A549 (cell line): ENCODE data around the gene PSMB11. TPM values are rescaled to one million over a fixed set of nuclear protein-coding genes. Genes with fewer than 3 reads are reported as not detected.

Source experiments
- ATAC-seq, 2 experiments: fragments of 200-7000 bp in 1 of 2; fragments of >200 bp in 1 of 2; cut with Nextera tagmentation in 1 of 2; cut with Tn5 transposase in 1 of 2; 3 replicates each; pipeline versions ENCODE4 v1.8.0 to v1.9.1; 2018 to 2020; ENCODE audit warnings: mild to moderate bottlenecking in 1 of 2, moderate library complexity in 1 of 2
- CTCF ChIA-PET: fragments of 300-600 bp; sonication (Branson Sonifier 250); formaldehyde crosslinking; extraction: SDS; loops from one replicate; lab custom pipeline; 2021; ENCODE audit warnings: antibody characterized with exemption, inconsistent platforms; lab: Yijun Ruan, JAX
- POLR2A ChIA-PET: fragments of 350-600 bp; formaldehyde crosslinking; extraction: SDS; loops from one replicate; lab custom pipeline; 2021; ENCODE audit warnings: antibody characterized with exemption, inconsistent platforms; lab: Yijun Ruan, JAX
- DNase-seq, 2 experiments: peaks; one replicate each; pipeline versions ENCODE4 v3.0.0 to v3.0.0-alpha.2; 2011 to 2016; ENCODE audit warnings: low read depth in 1 of 2, low spot score in 1 of 2
- FAIRE-seq: peaks from 2 replicates; lab custom pipeline; 2011; peaks lifted over from hg19 to GRCh38; lab: Jason Lieb, UNC
- H3K27ac ChIP-seq, 2 experiments: fragments of >200 bp; sonication (Bioruptor Twin); formaldehyde crosslinking; 3 replicates each; pipeline ENCODE4 v1.5.1; 2016 to 2017
- H3K4me1 ChIP-seq: fragments of >200 bp; sonication (Bioruptor Twin); formaldehyde crosslinking; 3 replicates; pipeline ENCODE4 v1.6.1; 2016
- H3K4me2 ChIP-seq: fragments of >200 bp; sonication (Bioruptor Twin); formaldehyde crosslinking; 3 replicates; pipeline ENCODE4 v1.6.1; 2016
- H3K4me3 ChIP-seq: fragments of >200 bp; sonication (Bioruptor Twin); formaldehyde crosslinking; 3 replicates; pipeline ENCODE4 v1.5.1; 2016
- H3K9me3 ChIP-seq: fragments of >200 bp; sonication (Bioruptor Twin); formaldehyde crosslinking; 3 replicates; pipeline ENCODE4 v1.6.1; 2016
- BHLHE40 ChIP-seq: IDR thresholded peaks from 2 replicates; pipeline ENCODE4 v1.6.1; 2012; ENCODE audit warnings: low read depth, low read length, inconsistent platforms
- FOXS1 ChIP-seq: fragments of 250-450 bp; sonication (Bioruptor Pico); IDR thresholded peaks from 2 replicates; pipeline ENCODE4 v1.5.0; 2020; ENCODE audit warnings: mild to moderate bottlenecking, moderate library complexity
- HDAC2 ChIP-seq: fragments of 200-600 bp; sonication (generic); IDR thresholded peaks from 2 replicates; pipeline ENCODE4 v1.6.1; 2016
- JUN ChIP-seq, 2 experiments: fragments of >200 bp; sonication (Bioruptor Twin); formaldehyde crosslinking; IDR thresholded peaks; 2 replicates in 1 of 2; 3 replicates in 1 of 2; pipeline ENCODE4 v1.6.1; 2016 to 2017
- NFE2L2 ChIP-seq: fragments of 150-350 bp; conservative IDR thresholded peaks from 2 replicates; pipeline ENCODE4 v1.6.1; 2014; ENCODE audit warnings: low read length
- POLR2A ChIP-seq: IDR thresholded peaks from 2 replicates; pipeline ENCODE4 v1.6.1; 2012; ENCODE audit warnings: mild to moderate bottlenecking, low read length
- POLR2AphosphoS2 ChIP-seq: conservative IDR thresholded peaks from 2 replicates; pipeline ENCODE4 v1.6.1; 2012; ENCODE audit warnings: low read length, improper control_type of control experiment, inconsistent platforms
- RAD21 ChIP-seq, 2 experiments: fragments of >200 bp in 1 of 2; sonication (Bioruptor Twin) in 1 of 2; formaldehyde crosslinking in 1 of 2; IDR thresholded peaks in 1 of 2; conservative IDR thresholded peaks in 1 of 2; 2 replicates in 1 of 2; 3 replicates in 1 of 2; pipeline ENCODE4 v1.6.1; 2012 to 2018; ENCODE audit warnings: inconsistent platforms in 1 of 2
- RCOR1 ChIP-seq: fragments of 150-350 bp; IDR thresholded peaks from 2 replicates; pipeline ENCODE4 v1.6.1; 2014; ENCODE audit warnings: antibody characterized with exemption, low read length, low read depth
- RNF2 ChIP-seq: fragments of 200-600 bp; sonication (generic); IDR thresholded peaks from 2 replicates; pipeline ENCODE4 v1.6.1; 2016; ENCODE audit warnings: low read depth, mild to moderate bottlenecking, antibody characterized with exemption, moderate library complexity, borderline replicate concordance
- SMC3 ChIP-seq: fragments of >200 bp; sonication (Bioruptor Twin); formaldehyde crosslinking; IDR thresholded peaks from 3 replicates; pipeline ENCODE4 v1.6.1; 2018; ENCODE audit warnings: inconsistent platforms
- TFCP2L1 ChIP-seq: fragments of 250-450 bp; sonication (Bioruptor Pico); IDR thresholded peaks from 2 replicates; pipeline ENCODE4 v1.5.0; 2021; ENCODE audit warnings: mild to moderate bottlenecking
- USF2 ChIP-seq: fragments of 450-650 bp; IDR thresholded peaks from 2 replicates; pipeline ENCODE4 v1.6.1; 2014; ENCODE audit warnings: antibody characterized with exemption
- ZC3H11A ChIP-seq: fragments of 450-650 bp; IDR thresholded peaks from 2 replicates; pipeline ENCODE4 v1.6.1; 2014; ENCODE audit warnings: antibody characterized with exemption, mild to moderate bottlenecking
- WGBS: methylation state at CpG from one replicate; pipeline ENCODE4 v1.1.6; 2017; ENCODE audit errors: missing lambda C conversion rate; 5-methylcytosine and 5-hydroxymethylcytosine counted together
- polyA plus RNA-seq, 4 experiments: library from polyadenylated mRNA; depleted of rRNA in 3 of 4; stranded (reverse); fragments of >200 nt; fragmentation: RNase III in 1 of 4; extraction: RNeasy Plus Mini Kit Qiagen cat#74134 plus additional on column Dnase treatment in 1 of 4; gene quantifications; 2 replicates in 3 of 4; 3 replicates in 1 of 4; pipeline ENCODE4 v1.2.3, GENCODE V29; 2011 to 2017
- TF ChIP-seq, protein P1 (sequence below): IDR thresholded peaks from 2 replicates; pipeline ENCODE4 v1.6.1; 2012
- TF ChIP-seq, protein P2 (sequence below): fragments of >200 bp; sonication (Bioruptor Twin); formaldehyde crosslinking; IDR thresholded peaks from 3 replicates; pipeline ENCODE4 v1.5.1; 2016

PSMB11 gene
- polyA plus RNA-seq, 2 of the 4 experiments (the other 2 are of a cell fraction): not detected

DNA sequence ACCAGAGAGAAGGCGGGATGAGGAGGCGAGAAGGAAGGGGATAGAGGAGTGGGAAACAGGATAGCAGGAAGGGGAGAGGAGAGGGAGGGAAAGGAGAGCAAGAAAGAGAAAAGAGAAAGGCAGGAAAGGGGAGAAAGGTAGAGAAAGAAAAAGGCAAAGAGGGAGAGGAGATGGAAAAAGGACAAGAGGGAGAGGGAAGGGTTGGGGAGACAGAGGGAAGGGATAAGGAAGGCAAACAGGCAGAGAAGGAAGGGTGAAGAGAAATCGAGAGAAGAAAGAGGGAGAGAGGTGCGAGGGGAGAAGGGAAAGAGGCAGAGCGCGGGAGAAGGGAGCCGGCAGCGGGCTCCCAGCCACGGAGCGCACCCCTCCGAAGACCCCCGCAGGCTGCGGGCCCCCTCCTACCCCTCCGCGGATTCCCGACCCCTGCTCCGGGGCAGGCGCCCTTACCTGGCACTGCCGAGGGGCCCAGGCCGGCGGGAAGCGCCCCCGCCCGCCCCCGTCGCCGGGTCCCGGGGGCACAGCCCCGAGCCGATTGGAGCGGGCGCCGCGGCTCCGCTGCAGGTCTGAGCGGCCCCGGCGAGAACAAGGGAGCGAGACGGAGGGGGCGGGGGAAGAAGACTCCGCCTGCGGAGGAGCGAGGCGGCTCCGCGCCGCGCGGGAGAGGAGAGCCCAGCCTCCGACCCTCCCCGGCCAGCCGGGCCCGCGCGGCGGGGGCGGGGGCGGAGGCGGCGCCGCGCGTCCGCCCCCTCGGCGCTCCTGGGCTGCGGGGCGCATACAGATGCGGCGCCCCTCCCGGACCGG lies 15.1 kb downstream of the PSMB11 start, which contains the start of gene CDH24:
CDH24 (minus strand) TSS at position 565 of the 801 bp plus-strand sequence. CDS start 1,787 bp downstream, outside the sequence.
- FAIRE-seq (no peak), ATAC-seq (peak; percentile 52 to 68), DNase-seq (peak; percentile 58 to 64)
- peaks cover 32% of the 10 kb centered on the region for H3K4me1 ChIP-seq
- H3K4me3 ChIP-seq: peak within 1 kb of the TSS; percentile 71
- H3K27ac ChIP-seq: peak within 1 kb of the TSS; percentile 76 to 89
- CTCF ChIA-PET: interaction anchor here (0.8 to 33.8 kb wide), 60 partner anchors 9 to 672 kb away, joined by 3 to 1206 read pairs (median 6); partner anchors contain the start of genes ACIN1, AJUBA, C14orf119 and HAUS4
- POLR2A ChIA-PET: interaction anchor here (0.6 to 2.8 kb wide), 8 partner anchors 13 to 292 kb away, joined by 3 to 20 read pairs (median 6); partner anchors contain the start of genes AJUBA and PRMT5
- WGBS: 8% methylated on average over 24 of the region's 73 CpGs
- H3K9me3 ChIP-seq: no peaks in the 10 kb centered on the region
- H3K4me2 ChIP-seq: peak within 1 kb of the TSS; percentile 97
- no peak for TF ChIP-seq FOXS1
- TF ChIP-seq POLR2A: peak; percentile 49
- TF ChIP-seq, all 56 proteins: peak for 1

- peak overlapping the region; percentile 97 for H3K4me2 ChIP-seq
- FAIRE-seq: no peak
- ChIA-PET CTCF (interaction anchor here (0.8 to 33.8 kb wide), 47 partner anchors 10 to 668 kb away, joined by 3 to 1206 read pairs (median 5); partner anchors contain the start of genes ACIN1, AJUBA, C14orf119 and HAUS4), POLR2A (interaction anchor here (0.6 to 2.8 kb wide), 12 partner anchors 11 to 293 kb away, joined by 3 to 20 read pairs (median 4); partner anchors contain the start of genes ACIN1, AJUBA, C14orf119 and PRMT5)
- WGBS: 3% methylated on average over 21 of the region's 51 CpGs
- H3K4me3 ChIP-seq: peak overlapping the region; percentile 71
- no peaks in the 10 kb centered on the region for H3K9me3 ChIP-seq
- peaks cover 41% of the 10 kb centered on the region for H3K4me1 ChIP-seq
- TF ChIP-seq TFCP2L1 (no peak), NFE2L2 (no peak), SMC3 (peak; percentile 85), JUN (IDR thresholded peaks at IDR 0.05) (peak; percentile 22 to 62; a peak in 2 of 5 replicates), RCOR1 (no peak), POLR2AphosphoS2 (0 out of 2 replicates have a peak, but pooled peaks have one; percentile 58), HDAC2 (no peak), USF2 (no peak), BHLHE40 (no peak; the same call in 1 of the 2 replicates), RAD21 (conservative IDR thresholded peaks at IDR 0.05 in 1 of 2, IDR thresholded peaks at IDR 0.05 in 1 of 2) (peak; percentile 79 to 81), ZC3H11A (no peak), RNF2 (0 out of 2 replicates have a peak, but pooled peaks have one; percentile 66)
- TF ChIP-seq, protein P1, sequence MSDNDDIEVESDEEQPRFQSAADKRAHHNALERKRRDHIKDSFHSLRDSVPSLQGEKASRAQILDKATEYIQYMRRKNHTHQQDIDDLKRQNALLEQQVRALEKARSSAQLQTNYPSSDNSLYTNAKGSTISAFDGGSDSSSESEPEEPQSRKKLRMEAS: peak; percentile 65
- TF ChIP-seq, protein P2, sequence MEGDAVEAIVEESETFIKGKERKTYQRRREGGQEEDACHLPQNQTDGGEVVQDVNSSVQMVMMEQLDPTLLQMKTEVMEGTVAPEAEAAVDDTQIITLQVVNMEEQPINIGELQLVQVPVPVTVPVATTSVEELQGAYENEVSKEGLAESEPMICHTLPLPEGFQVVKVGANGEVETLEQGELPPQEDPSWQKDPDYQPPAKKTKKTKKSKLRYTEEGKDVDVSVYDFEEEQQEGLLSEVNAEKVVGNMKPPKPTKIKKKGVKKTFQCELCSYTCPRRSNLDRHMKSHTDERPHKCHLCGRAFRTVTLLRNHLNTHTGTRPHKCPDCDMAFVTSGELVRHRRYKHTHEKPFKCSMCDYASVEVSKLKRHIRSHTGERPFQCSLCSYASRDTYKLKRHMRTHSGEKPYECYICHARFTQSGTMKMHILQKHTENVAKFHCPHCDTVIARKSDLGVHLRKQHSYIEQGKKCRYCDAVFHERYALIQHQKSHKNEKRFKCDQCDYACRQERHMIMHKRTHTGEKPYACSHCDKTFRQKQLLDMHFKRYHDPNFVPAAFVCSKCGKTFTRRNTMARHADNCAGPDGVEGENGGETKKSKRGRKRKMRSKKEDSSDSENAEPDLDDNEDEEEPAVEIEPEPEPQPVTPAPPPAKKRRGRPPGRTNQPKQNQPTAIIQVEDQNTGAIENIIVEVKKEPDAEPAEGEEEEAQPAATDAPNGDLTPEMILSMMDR: peak; percentile 82
- peak; percentile 87 to 89 for DNase-seq
- peak; percentile 67 to 79 for ATAC-seq
- peak overlapping the region; percentile 76 to 89 for H3K27ac ChIP-seq
Observed at GRCh38 chr14:23057757-23058653, 16.0 kb downstream of the PSMB11 start.
